HEK293 (cell line): Measurements from ENCODE around the gene KIRREL3.

ENCODE experiments used
- CTCF ChIA-PET: fragments of 350-600 bp; formaldehyde crosslinking; extraction: SDS; loops from one replicate; lab custom pipeline; 2021; ENCODE audit warnings: antibody characterized with exemption; lab: Yijun Ruan, JAX
- POLR2A ChIA-PET: fragments of 300-600 bp; formaldehyde crosslinking; extraction: SDS; loops from one replicate; lab custom pipeline; 2020; ENCODE audit warnings: antibody characterized with exemption, inconsistent platforms; lab: Yijun Ruan, JAX
- H3K27ac ChIP-seq: fragments of 200-500 bp; sonication (Bioruptor generic); 2 replicates; pipeline ENCODE4 v1.5.1; 2014; ENCODE audit warnings: low read depth, low read length, control low read depth, inconsistent platforms; ENCODE audit errors: extremely low read depth
- H3K36me3 ChIP-seq, 2 experiments: fragments of 200-500 bp in 1 of 2; sonication (Bioruptor generic) in 1 of 2; 1 replicate in 1 of 2; 2 replicates in 1 of 2; pipeline ENCODE4 v1.5.1; 2014 to 2017; ENCODE audit warnings: inconsistent platforms in 2 of 2, low read length in 2 of 2; ENCODE audit not compliant: control insufficient read depth in 2 of 2, insufficient read depth in 1 of 2
- H3K4me1 ChIP-seq: fragments of 200-500 bp; sonication (Bioruptor generic); 2 replicates; pipeline ENCODE4 v1.5.1; 2014; ENCODE audit warnings: mild to moderate bottlenecking, low read length, inconsistent platforms; ENCODE audit not compliant: control insufficient read depth, insufficient read depth
- H3K4me3 ChIP-seq: 2 replicates; pipeline ENCODE4 v1.5.1; 2011; ENCODE audit warnings: low read depth, mild to moderate bottlenecking, control low read depth, low read length, moderate library complexity
- H3K9me3 ChIP-seq: fragments of 200-500 bp; sonication (Bioruptor generic); 2 replicates; pipeline ENCODE4 v1.5.1; 2014; ENCODE audit warnings: low read depth, low read length, inconsistent platforms; ENCODE audit not compliant: control insufficient read depth, insufficient read depth
- AEBP2 ChIP-seq: fragments of 450-650 bp; formaldehyde crosslinking; IDR thresholded peaks from 2 replicates; pipeline ENCODE4 v1.5.1; 2016; ENCODE audit warnings: missing biosample characterization, missing genetic modification characterization, borderline replicate concordance
- GLIS1 ChIP-seq: fragments of 450-650 bp; formaldehyde crosslinking; IDR thresholded peaks from 2 replicates; pipeline ENCODE4 v1.5.1; 2016; ENCODE audit warnings: missing biosample characterization, missing genetic modification characterization
- HIC1 ChIP-seq: fragments of 450-650 bp; formaldehyde crosslinking; IDR thresholded peaks from 2 replicates; pipeline ENCODE4 v1.5.1; 2016; ENCODE audit warnings: missing biosample characterization, missing genetic modification characterization
- KLF9 ChIP-seq: fragments of 450-650 bp; formaldehyde crosslinking; IDR thresholded peaks from 2 replicates; pipeline ENCODE4 v1.5.1; 2016; ENCODE audit warnings: missing biosample characterization, missing genetic modification characterization, low read depth
- MEIS1 ChIP-seq: sonication (generic); formaldehyde crosslinking; IDR thresholded peaks from 2 replicates; pipeline ENCODE4 v1.8.1; 2022; ENCODE audit warnings: missing genetic modification reagents, mild to moderate bottlenecking, borderline replicate concordance
- OSR2 ChIP-seq: fragments of 450-650 bp; formaldehyde crosslinking; IDR thresholded peaks from 2 replicates; pipeline ENCODE4 v1.5.1; 2016; ENCODE audit warnings: missing biosample characterization, missing genetic modification characterization
- RBAK ChIP-seq: fragments of 450-650 bp; formaldehyde crosslinking; IDR thresholded peaks from 2 replicates; pipeline ENCODE4 v1.5.1; 2016; ENCODE audit warnings: missing biosample characterization, missing genetic modification characterization
- YY1 ChIP-seq: fragments of 450-650 bp; formaldehyde crosslinking; IDR thresholded peaks from 2 replicates; pipeline ENCODE4 v1.5.1; 2018; ENCODE audit warnings: missing biosample characterization, missing genetic modification characterization
- YY2 ChIP-seq: fragments of 450-650 bp; formaldehyde crosslinking; IDR thresholded peaks from 2 replicates; pipeline ENCODE4 v1.5.1; 2016; ENCODE audit warnings: missing biosample characterization, missing genetic modification characterization
- ZBTB17 ChIP-seq: fragments of 450-650 bp; formaldehyde crosslinking; IDR thresholded peaks from 2 replicates; pipeline ENCODE4 v1.5.1; 2016; ENCODE audit warnings: missing biosample characterization, missing genetic modification characterization
- ZNF169 ChIP-seq: fragments of 450-650 bp; formaldehyde crosslinking; IDR thresholded peaks from 2 replicates; pipeline ENCODE4 v1.5.1; 2016; ENCODE audit warnings: missing biosample characterization, missing genetic modification characterization
- ZNF350 ChIP-seq: fragments of 450-650 bp; formaldehyde crosslinking; IDR thresholded peaks from 2 replicates; pipeline ENCODE4 v1.5.0; 2017; ENCODE audit warnings: missing biosample characterization, mild to moderate bottlenecking, missing genetic modification characterization
- ZNF514 ChIP-seq: fragments of 450-650 bp; formaldehyde crosslinking; IDR thresholded peaks from 2 replicates; pipeline ENCODE4 v1.5.1; 2016; ENCODE audit warnings: missing biosample characterization, missing genetic modification characterization
- ZNF544 ChIP-seq: fragments of 450-650 bp; formaldehyde crosslinking; IDR thresholded peaks from 2 replicates; pipeline ENCODE4 v1.5.0; 2017; ENCODE audit warnings: missing biosample characterization, missing genetic modification characterization
- ZNF610 ChIP-seq: fragments of 450-650 bp; formaldehyde crosslinking; IDR thresholded peaks from 2 replicates; pipeline ENCODE4 v1.5.1; 2016; ENCODE audit warnings: missing biosample characterization, missing genetic modification characterization, borderline replicate concordance
- ZNF664 ChIP-seq: fragments of 450-650 bp; formaldehyde crosslinking; IDR thresholded peaks from 2 replicates; pipeline ENCODE4 v1.5.1; 2016; ENCODE audit warnings: missing biosample characterization, missing genetic modification characterization
- ZSCAN18 ChIP-seq: fragments of 450-650 bp; formaldehyde crosslinking; IDR thresholded peaks from 2 replicates; pipeline ENCODE4 v1.5.1; 2016; ENCODE audit warnings: missing biosample characterization, missing genetic modification characterization
- ZXDB ChIP-seq: fragments of 450-650 bp; formaldehyde crosslinking; IDR thresholded peaks from 2 replicates; pipeline ENCODE4 v1.5.1; 2016; ENCODE audit warnings: missing biosample characterization, missing genetic modification characterization
- TF ChIP-seq, protein P1 (sequence below): fragments of 450-650 bp; formaldehyde crosslinking; IDR thresholded peaks from 2 replicates; pipeline ENCODE4 v1.5.1; 2016; ENCODE audit warnings: missing biosample characterization, missing genetic modification characterization
- TF ChIP-seq, protein P2 (sequence below): fragments of 450-650 bp; formaldehyde crosslinking; IDR thresholded peaks from 2 replicates; pipeline ENCODE4 v1.5.1; 2017; ENCODE audit warnings: missing biosample characterization, missing genetic modification characterization

Gene KIRREL3

GRCh38 chr11:127000291-127000968 lies at the start of gene KIRREL3:
Gene KIRREL3 (minus strand): TSS chr11:127000770.
- no peak within 1 kb of the TSS for H3K27ac ChIP-seq
- H3K4me1 ChIP-seq = no peaks in the 10 kb centered on the region
- ChIA-PET CTCF (interaction anchor here (1.0 kb wide), 1 partner anchor 9 kb away, joined by 5 read pairs; no protein-coding TSS in a partner anchor), POLR2A (no interaction called here)
- TF ChIP-seq ZNF169 (tag by site-specific recombination) (no peak), YY1 (tag by site-specific recombination) (no peak), ZSCAN18 (tag by site-specific recombination) (no peak), ZXDB (tag by site-specific recombination) (no peak), ZNF544 (tag by site-specific recombination) (no peak), ZNF610 (no peak)
- TF ChIP-seq, protein P1, sequence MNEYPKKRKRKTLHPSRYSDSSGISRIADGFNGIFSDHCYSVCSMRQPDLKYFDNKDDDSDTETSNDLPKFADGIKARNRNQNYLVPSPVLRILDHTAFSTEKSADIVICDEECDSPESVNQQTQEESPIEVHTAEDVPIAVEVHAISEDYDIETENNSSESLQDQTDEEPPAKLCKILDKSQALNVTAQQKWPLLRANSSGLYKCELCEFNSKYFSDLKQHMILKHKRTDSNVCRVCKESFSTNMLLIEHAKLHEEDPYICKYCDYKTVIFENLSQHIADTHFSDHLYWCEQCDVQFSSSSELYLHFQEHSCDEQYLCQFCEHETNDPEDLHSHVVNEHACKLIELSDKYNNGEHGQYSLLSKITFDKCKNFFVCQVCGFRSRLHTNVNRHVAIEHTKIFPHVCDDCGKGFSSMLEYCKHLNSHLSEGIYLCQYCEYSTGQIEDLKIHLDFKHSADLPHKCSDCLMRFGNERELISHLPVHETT = no peak
- H3K4me3 ChIP-seq = peak within 1 kb of the TSS; percentile 42
- no peaks in the 10 kb centered on the region for H3K9me3 ChIP-seq
- H3K36me3 ChIP-seq = no peaks in the 10 kb centered on the region

- Histone ChIP-seq H3K27ac (no peak overlapping the region), H3K9me3 (no peaks in the 10 kb centered on the region), H3K4me3 (no peak overlapping the region), H3K36me3 (no peaks in the 10 kb centered on the region), H3K4me1 (no peaks in the 10 kb centered on the region)
- ChIA-PET CTCF (no interaction called here), POLR2A (no interaction called here)
- TF ChIP-seq HIC1 (tag by site-specific recombination) (no peak), ZBTB17 (no peak), ZNF514 (tag by site-specific recombination) (no peak), ZNF664 (no peak), OSR2 (tag by site-specific recombination) (no peak), KLF9 (no peak), GLIS1 (tag by site-specific recombination) (no peak), MEIS1 (CRISPR knock-in tag) (no peak), AEBP2 (tag by site-specific recombination) (no peak), ZNF350 (tag by site-specific recombination) (no peak), RBAK (no peak), YY2 (no peak)
- TF ChIP-seq, protein P1 = no peak
- TF ChIP-seq, protein P2, sequence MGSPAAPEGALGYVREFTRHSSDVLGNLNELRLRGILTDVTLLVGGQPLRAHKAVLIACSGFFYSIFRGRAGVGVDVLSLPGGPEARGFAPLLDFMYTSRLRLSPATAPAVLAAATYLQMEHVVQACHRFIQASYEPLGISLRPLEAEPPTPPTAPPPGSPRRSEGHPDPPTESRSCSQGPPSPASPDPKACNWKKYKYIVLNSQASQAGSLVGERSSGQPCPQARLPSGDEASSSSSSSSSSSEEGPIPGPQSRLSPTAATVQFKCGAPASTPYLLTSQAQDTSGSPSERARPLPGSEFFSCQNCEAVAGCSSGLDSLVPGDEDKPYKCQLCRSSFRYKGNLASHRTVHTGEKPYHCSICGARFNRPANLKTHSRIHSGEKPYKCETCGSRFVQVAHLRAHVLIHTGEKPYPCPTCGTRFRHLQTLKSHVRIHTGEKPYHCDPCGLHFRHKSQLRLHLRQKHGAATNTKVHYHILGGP (tag by site-specific recombination) = no peak
These were observed 49.6 kb upstream of the KIRREL3 start for GRCh38 chr11:127050186-127050585.
